ENCODE data around the gene PEX26. TPM values are rescaled to one million over a fixed set of nuclear protein-coding genes. Genes with fewer than 3 reads are reported as not detected.

PEX26 gene
- total and polyA plus RNA-seq, 12 donors: 8.4 to 57.8 (median 34.0) TPM

GRCh38 chr22:18064636-18065035 is 13.2 kb upstream of the PEX26 start:
- no peaks in the 10 kb centered on the region for H3K4me1 ChIP-seq (replicated peaks in 1 of 2)
- H3K27me3 ChIP-seq: no peaks in the 10 kb centered on the region
- 89 to 93% (median 91%) methylated on average over 7 of the region's 7 CpGs for WGBS, 4 donors
- no peak for DNase-seq
- no peak overlapping the region for H3K4me3 ChIP-seq
- no peaks in the 10 kb centered on the region for H3K9me3 ChIP-seq (replicated peaks in 1 of 3)
- no peaks in the 10 kb centered on the region for H3K36me3 ChIP-seq (replicated peaks in 1 of 2)
- TF ChIP-seq, protein P1, sequence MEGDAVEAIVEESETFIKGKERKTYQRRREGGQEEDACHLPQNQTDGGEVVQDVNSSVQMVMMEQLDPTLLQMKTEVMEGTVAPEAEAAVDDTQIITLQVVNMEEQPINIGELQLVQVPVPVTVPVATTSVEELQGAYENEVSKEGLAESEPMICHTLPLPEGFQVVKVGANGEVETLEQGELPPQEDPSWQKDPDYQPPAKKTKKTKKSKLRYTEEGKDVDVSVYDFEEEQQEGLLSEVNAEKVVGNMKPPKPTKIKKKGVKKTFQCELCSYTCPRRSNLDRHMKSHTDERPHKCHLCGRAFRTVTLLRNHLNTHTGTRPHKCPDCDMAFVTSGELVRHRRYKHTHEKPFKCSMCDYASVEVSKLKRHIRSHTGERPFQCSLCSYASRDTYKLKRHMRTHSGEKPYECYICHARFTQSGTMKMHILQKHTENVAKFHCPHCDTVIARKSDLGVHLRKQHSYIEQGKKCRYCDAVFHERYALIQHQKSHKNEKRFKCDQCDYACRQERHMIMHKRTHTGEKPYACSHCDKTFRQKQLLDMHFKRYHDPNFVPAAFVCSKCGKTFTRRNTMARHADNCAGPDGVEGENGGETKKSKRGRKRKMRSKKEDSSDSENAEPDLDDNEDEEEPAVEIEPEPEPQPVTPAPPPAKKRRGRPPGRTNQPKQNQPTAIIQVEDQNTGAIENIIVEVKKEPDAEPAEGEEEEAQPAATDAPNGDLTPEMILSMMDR (IDR thresholded peaks at IDR 0.05): no peak
- no peak for TF ChIP-seq POLR2A (IDR thresholded peaks at IDR 0.05)
- intact Hi-C loops (cut with DNase I): no loop called here
- no peak overlapping the region for H3K27ac ChIP-seq

DNA sequence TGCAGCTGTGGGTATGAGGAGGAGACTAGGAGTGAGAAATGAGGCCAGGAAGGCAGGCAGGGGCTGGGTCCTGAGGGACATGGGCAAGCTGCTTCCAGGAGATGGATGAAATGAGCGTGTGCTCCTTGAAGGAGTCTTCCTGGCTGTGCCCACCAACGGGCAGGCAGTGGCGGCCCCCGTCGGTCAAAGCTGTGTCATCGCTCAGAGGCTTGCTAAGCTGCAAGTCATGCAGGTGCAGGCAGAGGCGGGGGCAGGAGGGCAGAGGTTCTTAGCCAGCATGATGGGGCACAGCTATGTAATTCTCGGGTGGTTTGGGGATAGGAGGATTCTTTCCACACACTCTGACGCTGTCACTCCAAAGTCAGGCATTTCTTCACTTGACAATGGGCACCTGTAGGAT is 12.5 kb upstream of the PEX26 start:
- TF ChIP-seq, protein P1 (IDR thresholded peaks at IDR 0.05): no peak
- no peak for TF ChIP-seq POLR2A (IDR thresholded peaks at IDR 0.05)
- DNase-seq: peak in 1 of 7 donors; percentile 13
- Histone ChIP-seq H3K27me3 (no peaks in the 10 kb centered on the region), H3K4me3 (no peak overlapping the region), H3K4me1 (replicated peaks in 1 of 2) (no peaks in the 10 kb centered on the region), H3K27ac (no peak overlapping the region), H3K36me3 (replicated peaks in 1 of 2) (no peaks in the 10 kb centered on the region), H3K9me3 (replicated peaks in 1 of 3) (no peaks in the 10 kb centered on the region)
- intact Hi-C loops (cut with DNase I): no loop called here
- WGBS, 4 donors: 63 to 81% (median 74%) methylated on average over 9 of the region's 9 CpGs

DNA sequence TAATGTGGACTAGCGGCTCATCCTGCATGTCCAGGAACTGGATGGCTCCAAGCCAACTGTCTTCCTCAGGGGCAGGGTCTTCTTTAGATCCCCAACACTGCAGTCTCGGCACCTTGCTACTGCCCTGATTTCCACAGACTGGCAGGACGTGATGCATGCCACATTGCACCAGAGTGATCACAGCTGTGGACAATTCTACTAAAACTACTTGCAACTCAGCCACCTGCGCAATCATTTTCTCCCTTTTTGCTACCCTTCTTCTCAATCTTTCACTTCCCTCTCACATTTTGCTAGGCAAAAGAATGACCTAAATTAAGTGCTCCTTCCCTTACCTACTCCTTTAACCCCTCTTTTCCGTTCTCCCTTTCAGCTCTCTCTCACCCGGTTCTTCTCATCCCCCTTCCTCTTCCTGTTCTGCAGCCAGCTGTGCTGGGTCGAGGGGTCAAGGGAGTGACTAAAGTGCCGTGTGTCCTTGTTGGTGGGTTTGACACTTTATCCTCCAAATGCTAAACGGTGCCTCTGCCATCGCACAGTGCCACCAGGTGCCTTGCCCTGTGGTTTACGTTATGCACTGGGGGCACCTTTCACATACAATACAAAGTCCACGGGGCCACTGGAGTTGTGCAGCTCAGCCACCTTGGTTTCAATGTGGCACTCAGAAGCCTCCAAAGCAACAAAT is 11.5 kb upstream of the PEX26 start:
- TF ChIP-seq, protein P1 (IDR thresholded peaks at IDR 0.05): no peak
- TF ChIP-seq POLR2A (IDR thresholded peaks at IDR 0.05): no peak
- no peak overlapping the region for H3K4me3 ChIP-seq
- no peaks in the 10 kb centered on the region for H3K27me3 ChIP-seq
- intact Hi-C loops (cut with DNase I): no loop called here
- H3K27ac ChIP-seq: no peak overlapping the region
- H3K4me1 ChIP-seq (replicated peaks in 1 of 2): no peaks in the 10 kb centered on the region
- no peaks in the 10 kb centered on the region for H3K36me3 ChIP-seq (replicated peaks in 1 of 2)
- no peaks in the 10 kb centered on the region for H3K9me3 ChIP-seq (replicated peaks in 1 of 3)
- DNase-seq: peak in 1 of 7 donors; percentile 9
- WGBS, 4 donors: 47 to 64% (median 57%) methylated on average over 11 to 12 of the region's 12 CpGs

- TF ChIP-seq, protein P1 (IDR thresholded peaks at IDR 0.05): no peak
- TF ChIP-seq POLR2A (IDR thresholded peaks at IDR 0.05): no peak
- DNase-seq: peak in 1 of 7 donors; percentile 5
- intact Hi-C loops (cut with DNase I): no loop called here
- Histone ChIP-seq H3K4me3 (no peak overlapping the region), H3K27ac (no peak overlapping the region), H3K27me3 (no peaks in the 10 kb centered on the region), H3K9me3 (replicated peaks in 1 of 3) (no peaks in the 10 kb centered on the region), H3K36me3 (replicated peaks in 1 of 2) (no peaks in the 10 kb centered on the region), H3K4me1 (replicated peaks in 1 of 2) (no peaks in the 10 kb centered on the region)
- 91 to 95% (median 93%) methylated on average over 3 of the region's 3 CpGs for WGBS, 4 donors
Measured at GRCh38 chr22:18067121-18067520, 10.7 kb upstream of the PEX26 start.
